SU-DHL-6 (cell line): ENCODE data around the gene MRPS27.

Experiments
- H2AFZ ChIP-seq: fragments of 200-600 bp; sonication (generic); 2 replicates; pipeline ENCODE4 v1.6.1; 2014; ENCODE audit warnings: low read depth, mild to moderate bottlenecking, moderate library complexity, mixed read lengths, antibody characterized with exemption, low read length; ENCODE audit not compliant: severe bottlenecking
- H3F3A ChIP-seq: fragments of 200-600 bp; shearing (Covaris generic); 2 replicates; pipeline ENCODE4 v1.6.0; 2016; ENCODE audit warnings: antibody characterized with exemption, mild to moderate bottlenecking; ENCODE audit not compliant: insufficient read depth
- H3K27ac ChIP-seq: fragments of 200-600 bp; sonication (generic); 2 replicates; pipeline ENCODE4 v1.5.1; 2016; ENCODE audit warnings: low read depth, mild to moderate bottlenecking, low read length, moderate library complexity, mixed read lengths
- H3K27me3 ChIP-seq: fragments of 200-600 bp; sonication (generic), shearing (Covaris generic); 2 replicates; pipeline ENCODE4 v1.6.0; 2014; ENCODE audit warnings: mild to moderate bottlenecking, low read length
- H3K36me3 ChIP-seq: fragments of 200-600 bp; sonication (generic); 2 replicates; pipeline ENCODE4 v1.6.1; 2014; ENCODE audit warnings: mild to moderate bottlenecking, low read length, mixed read lengths
- H3K4me2 ChIP-seq: fragments of 300-600, 200-600 bp; shearing (Covaris generic), sonication (generic); 2 replicates; pipeline ENCODE4 v1.6.0; 2014; ENCODE audit warnings: low read length, low read depth, mild to moderate bottlenecking; ENCODE audit not compliant: poor library complexity, severe bottlenecking
- H3K4me3 ChIP-seq: fragments of 200-600 bp; sonication (generic); 2 replicates; pipeline ENCODE4 v1.5.1; 2014; ENCODE audit warnings: antibody characterized with exemption, low read length, mild to moderate bottlenecking, mixed read lengths; ENCODE audit not compliant: insufficient read depth, poor library complexity, severe bottlenecking
- H3K79me2 ChIP-seq: fragments of 200-600 bp; sonication (generic); 2 replicates; pipeline ENCODE4 v1.6.1; 2014; ENCODE audit warnings: mild to moderate bottlenecking, low read length, moderate library complexity; ENCODE audit not compliant: insufficient read depth
- H3K9ac ChIP-seq: fragments of 200-600 bp; sonication (generic); 2 replicates; pipeline ENCODE4 v1.7.0; 2014; ENCODE audit warnings: mild to moderate bottlenecking, low read length
- H3K9me2 ChIP-seq: fragments of 200-600 bp; sonication (generic); replicated peaks from 2 replicates; pipeline ENCODE4 v1.6.1; 2014; ENCODE audit warnings: low read length; ENCODE audit not compliant: insufficient read depth
- H3K9me3 ChIP-seq: fragments of 200-600 bp; sonication (generic); 2 replicates; pipeline ENCODE4 v1.6.1; 2014; ENCODE audit warnings: low read length, mixed read lengths; ENCODE audit not compliant: insufficient read depth
- H4K20me1 ChIP-seq: fragments of 200-600 bp; sonication (generic); 2 replicates; pipeline ENCODE4 v1.6.1; 2014; ENCODE audit warnings: low read depth, mild to moderate bottlenecking, antibody characterized with exemption, low read length, moderate library complexity, mixed read lengths
- EZH2phosphoT487 ChIP-seq: fragments of 200-600 bp; sonication (generic), shearing (Covaris generic); conservative IDR thresholded peaks from 2 replicates; pipeline ENCODE4 v1.6.1; 2018; ENCODE audit warnings: mild to moderate bottlenecking, antibody characterized with exemption, low read length, moderate library complexity, mixed read lengths
- TF ChIP-seq, protein P1 (sequence below): fragments of 200-600 bp; sonication (generic); IDR thresholded peaks from one replicate; pipeline ENCODE4 v1.5.1; 2017; ENCODE audit warnings: antibody characterized with exemption, mild to moderate bottlenecking, low read length, moderate library complexity; ENCODE audit not compliant: insufficient read depth, poor library complexity, severe bottlenecking

The MRPS27 gene

DNA sequence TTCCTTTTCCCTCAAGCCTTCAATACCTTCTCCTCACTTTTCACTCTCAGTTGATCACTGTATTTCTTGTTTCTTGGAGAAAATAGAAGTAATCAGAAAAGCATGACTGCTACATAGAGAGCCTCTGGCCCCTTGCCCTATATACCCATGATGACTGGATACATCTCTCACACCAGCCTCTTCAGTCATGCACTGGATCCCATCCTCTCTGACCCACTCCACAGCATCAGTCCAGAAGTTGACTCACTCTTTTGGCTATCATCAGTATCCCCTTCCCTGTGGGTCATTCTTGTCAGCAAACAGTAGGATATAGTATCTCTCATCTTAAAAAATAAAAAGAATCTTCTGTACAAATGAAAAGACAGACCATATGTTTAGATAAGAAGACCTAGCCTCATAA, 33.0 kb upstream of the MRPS27 start:
- no peaks in the 10 kb centered on the region for H3K9me2 ChIP-seq
- no peaks in the 10 kb centered on the region for H3K27me3 ChIP-seq
- H3K9me3 ChIP-seq: no peaks in the 10 kb centered on the region
- H3K27ac ChIP-seq: no peak overlapping the region
- H3F3A ChIP-seq: no peaks in the 10 kb centered on the region
- H3K9ac ChIP-seq: no peak overlapping the region
- H3K79me2 ChIP-seq: no peaks in the 10 kb centered on the region
- H3K4me2 ChIP-seq: no peak overlapping the region
- H3K36me3 ChIP-seq: no peaks in the 10 kb centered on the region
- TF ChIP-seq, protein P1, sequence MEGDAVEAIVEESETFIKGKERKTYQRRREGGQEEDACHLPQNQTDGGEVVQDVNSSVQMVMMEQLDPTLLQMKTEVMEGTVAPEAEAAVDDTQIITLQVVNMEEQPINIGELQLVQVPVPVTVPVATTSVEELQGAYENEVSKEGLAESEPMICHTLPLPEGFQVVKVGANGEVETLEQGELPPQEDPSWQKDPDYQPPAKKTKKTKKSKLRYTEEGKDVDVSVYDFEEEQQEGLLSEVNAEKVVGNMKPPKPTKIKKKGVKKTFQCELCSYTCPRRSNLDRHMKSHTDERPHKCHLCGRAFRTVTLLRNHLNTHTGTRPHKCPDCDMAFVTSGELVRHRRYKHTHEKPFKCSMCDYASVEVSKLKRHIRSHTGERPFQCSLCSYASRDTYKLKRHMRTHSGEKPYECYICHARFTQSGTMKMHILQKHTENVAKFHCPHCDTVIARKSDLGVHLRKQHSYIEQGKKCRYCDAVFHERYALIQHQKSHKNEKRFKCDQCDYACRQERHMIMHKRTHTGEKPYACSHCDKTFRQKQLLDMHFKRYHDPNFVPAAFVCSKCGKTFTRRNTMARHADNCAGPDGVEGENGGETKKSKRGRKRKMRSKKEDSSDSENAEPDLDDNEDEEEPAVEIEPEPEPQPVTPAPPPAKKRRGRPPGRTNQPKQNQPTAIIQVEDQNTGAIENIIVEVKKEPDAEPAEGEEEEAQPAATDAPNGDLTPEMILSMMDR: no peak
- TF ChIP-seq EZH2phosphoT487: no peak
- H3K4me3 ChIP-seq: no peak overlapping the region
- no peaks in the 10 kb centered on the region for H4K20me1 ChIP-seq
- H2AFZ ChIP-seq: no peak overlapping the region

- H3F3A ChIP-seq: no peaks in the 10 kb centered on the region
- H3K27me3 ChIP-seq: no peaks in the 10 kb centered on the region
- H2AFZ ChIP-seq: no peak overlapping the region
- TF ChIP-seq, protein P1: no peak
- no peak for TF ChIP-seq EZH2phosphoT487
- no peaks in the 10 kb centered on the region for H3K9me3 ChIP-seq
- no peak overlapping the region for H3K9ac ChIP-seq
- no peak overlapping the region for H3K4me2 ChIP-seq
- no peaks in the 10 kb centered on the region for H3K79me2 ChIP-seq
- H4K20me1 ChIP-seq: no peaks in the 10 kb centered on the region
- H3K9me2 ChIP-seq: no peaks in the 10 kb centered on the region
- no peak overlapping the region for H3K27ac ChIP-seq
- H3K4me3 ChIP-seq: no peak overlapping the region
- H3K36me3 ChIP-seq: no peaks in the 10 kb centered on the region
These were observed 32.6 kb upstream of the MRPS27 start for GRCh38 chr5:72352616-72353015.

GRCh38 chr5:72351376-72351775, 31.3 kb upstream of the MRPS27 start:
- Histone ChIP-seq H3F3A (no peaks in the 10 kb centered on the region), H3K36me3 (no peaks in the 10 kb centered on the region), H3K4me3 (no peak overlapping the region), H2AFZ (no peak overlapping the region), H3K27me3 (no peaks in the 10 kb centered on the region), H3K4me2 (no peak overlapping the region), H3K9ac (no peak overlapping the region), H3K9me2 (no peaks in the 10 kb centered on the region), H3K27ac (no peak overlapping the region), H3K79me2 (no peaks in the 10 kb centered on the region), H3K9me3 (no peaks in the 10 kb centered on the region), H4K20me1 (no peaks in the 10 kb centered on the region)
- TF ChIP-seq EZH2phosphoT487: no peak
- TF ChIP-seq, protein P1: no peak

DNA sequence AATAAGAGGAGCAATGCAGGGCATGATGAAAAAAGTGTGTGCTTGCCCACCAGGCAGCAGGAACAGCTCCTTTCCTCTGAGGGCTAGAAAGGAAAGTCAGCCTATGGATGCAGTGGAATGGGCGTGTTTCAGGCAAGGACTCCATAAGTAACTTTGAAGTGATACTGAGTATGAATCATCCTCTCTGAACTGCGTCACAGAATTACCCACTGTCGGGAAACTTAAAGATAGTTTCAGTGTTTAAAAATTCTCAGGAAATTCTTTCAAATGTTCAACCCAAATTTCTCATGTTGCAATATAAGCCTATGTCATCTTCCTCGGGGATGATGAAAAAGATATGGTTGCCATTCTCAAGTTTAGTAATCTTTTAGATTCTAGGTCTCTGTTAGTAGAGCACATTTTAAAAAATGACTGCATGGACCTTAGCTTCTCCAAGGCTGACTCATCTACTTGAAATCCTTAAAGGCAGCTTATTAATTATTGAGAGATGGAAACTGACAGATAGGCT, 27.8 kb upstream of the MRPS27 start:
- no peaks in the 10 kb centered on the region for H4K20me1 ChIP-seq
- H3K9me3 ChIP-seq: no peaks in the 10 kb centered on the region
- H3K27ac ChIP-seq: no peak overlapping the region
- H3K27me3 ChIP-seq: no peaks in the 10 kb centered on the region
- H2AFZ ChIP-seq: no peak overlapping the region
- TF ChIP-seq, protein P1: no peak
- peaks cover 2% of the 10 kb centered on the region; the same call in 1 of the 2 replicates for H3K36me3 ChIP-seq
- no peak overlapping the region for H3K4me3 ChIP-seq
- no peak overlapping the region for H3K9ac ChIP-seq
- no peaks in the 10 kb centered on the region for H3K79me2 ChIP-seq
- H3F3A ChIP-seq: no peaks in the 10 kb centered on the region
- H3K4me2 ChIP-seq: no peak overlapping the region
- no peaks in the 10 kb centered on the region for H3K9me2 ChIP-seq
